DOHH2 (cell line): ENCODE results near the gene PLEKHG7.

ENCODE experiments used
- H3F3A ChIP-seq: fragments of 200-600 bp; sonication (generic), shearing (Covaris generic); 2 replicates; pipeline ENCODE4 v1.6.0; 2016; ENCODE audit warnings: antibody characterized with exemption, mild to moderate bottlenecking; ENCODE audit not compliant: control insufficient read depth, insufficient read depth
- H3K27ac ChIP-seq: fragments of 200-600 bp; sonication (generic); 2 replicates; pipeline ENCODE4 v1.5.1; 2014; ENCODE audit warnings: low read depth, mild to moderate bottlenecking, low read length, moderate library complexity
- H3K27me3 ChIP-seq: fragments of 200-600 bp; sonication (generic); 2 replicates; pipeline ENCODE4 v1.6.1; 2014; ENCODE audit warnings: mild to moderate bottlenecking, low read length, mixed read lengths; ENCODE audit not compliant: control insufficient read depth
- H3K36me3 ChIP-seq: fragments of 200-600 bp; sonication (generic); 2 replicates; pipeline ENCODE4 v1.6.1; 2014; ENCODE audit warnings: mild to moderate bottlenecking, low read length, moderate library complexity, mixed read lengths; ENCODE audit not compliant: control insufficient read depth
- H3K4me1 ChIP-seq: fragments of 200-600 bp; sonication (generic); 2 replicates; pipeline ENCODE4 v1.6.1; 2014; ENCODE audit warnings: mild to moderate bottlenecking, low read length, mixed read lengths; ENCODE audit not compliant: control insufficient read depth
- H3K4me2 ChIP-seq: fragments of 200-600 bp; sonication (generic); 2 replicates; pipeline ENCODE4 v1.6.0; 2014; ENCODE audit warnings: mild to moderate bottlenecking, low read length, moderate library complexity
- H3K4me3 ChIP-seq: fragments of 200-600 bp; sonication (generic); 2 replicates; pipeline ENCODE4 v1.5.1; 2014; ENCODE audit warnings: mild to moderate bottlenecking, low read length, mixed read lengths
- H3K79me2 ChIP-seq: fragments of 200-600 bp; sonication (generic); 2 replicates; pipeline ENCODE4 v1.6.1; 2014; ENCODE audit warnings: mild to moderate bottlenecking, low read length, mixed read lengths; ENCODE audit not compliant: control insufficient read depth
- H3K9me2 ChIP-seq: fragments of 200-600 bp; sonication (generic); replicated peaks from 2 replicates; pipeline ENCODE4 v1.6.1; 2014; ENCODE audit warnings: mild to moderate bottlenecking, low read length, mixed read lengths; ENCODE audit not compliant: control insufficient read depth
- H3K9me3 ChIP-seq: fragments of 200-600 bp; sonication (generic); 2 replicates; pipeline ENCODE4 v1.6.1; 2014; ENCODE audit warnings: antibody characterized with exemption, low read length, mixed read lengths; ENCODE audit not compliant: control insufficient read depth, insufficient read depth
- H4K20me1 ChIP-seq: fragments of 200-600 bp; sonication (generic); 2 replicates; pipeline ENCODE4 v1.6.0; 2014; ENCODE audit warnings: low read depth, mild to moderate bottlenecking, antibody characterized with exemption, low read length, moderate library complexity; ENCODE audit not compliant: control insufficient read depth, insufficient read depth
- EZH2phosphoT487 ChIP-seq: fragments of 200-600 bp; sonication (generic); IDR thresholded peaks from 2 replicates; pipeline ENCODE4 v1.6.1; 2017; ENCODE audit warnings: borderline replicate concordance, mild to moderate bottlenecking, antibody characterized with exemption, low read length, moderate library complexity, mixed read lengths
- TF ChIP-seq, protein P1 (sequence below): fragments of 200-600 bp; sonication (generic); IDR thresholded peaks from one replicate; pipeline ENCODE4 v1.5.1; 2014; ENCODE audit warnings: antibody characterized with exemption, mild to moderate bottlenecking, low read depth, low read length; ENCODE audit not compliant: poor library complexity, severe bottlenecking

The PLEKHG7 gene

GRCh38 chr12:92759634-92760268 is 57.0 kb downstream of the PLEKHG7 start:
- no peaks in the 10 kb centered on the region for H3K36me3 ChIP-seq
- H3K27ac ChIP-seq, result no peak overlapping the region
- no peaks in the 10 kb centered on the region for H3K9me3 ChIP-seq
- no peaks in the 10 kb centered on the region for H3F3A ChIP-seq
- no peak overlapping the region for H3K4me3 ChIP-seq
- H3K79me2 ChIP-seq, result no peaks in the 10 kb centered on the region
- H3K9me2 ChIP-seq, result no peaks in the 10 kb centered on the region
- no peak for TF ChIP-seq EZH2phosphoT487
- TF ChIP-seq, protein P1, sequence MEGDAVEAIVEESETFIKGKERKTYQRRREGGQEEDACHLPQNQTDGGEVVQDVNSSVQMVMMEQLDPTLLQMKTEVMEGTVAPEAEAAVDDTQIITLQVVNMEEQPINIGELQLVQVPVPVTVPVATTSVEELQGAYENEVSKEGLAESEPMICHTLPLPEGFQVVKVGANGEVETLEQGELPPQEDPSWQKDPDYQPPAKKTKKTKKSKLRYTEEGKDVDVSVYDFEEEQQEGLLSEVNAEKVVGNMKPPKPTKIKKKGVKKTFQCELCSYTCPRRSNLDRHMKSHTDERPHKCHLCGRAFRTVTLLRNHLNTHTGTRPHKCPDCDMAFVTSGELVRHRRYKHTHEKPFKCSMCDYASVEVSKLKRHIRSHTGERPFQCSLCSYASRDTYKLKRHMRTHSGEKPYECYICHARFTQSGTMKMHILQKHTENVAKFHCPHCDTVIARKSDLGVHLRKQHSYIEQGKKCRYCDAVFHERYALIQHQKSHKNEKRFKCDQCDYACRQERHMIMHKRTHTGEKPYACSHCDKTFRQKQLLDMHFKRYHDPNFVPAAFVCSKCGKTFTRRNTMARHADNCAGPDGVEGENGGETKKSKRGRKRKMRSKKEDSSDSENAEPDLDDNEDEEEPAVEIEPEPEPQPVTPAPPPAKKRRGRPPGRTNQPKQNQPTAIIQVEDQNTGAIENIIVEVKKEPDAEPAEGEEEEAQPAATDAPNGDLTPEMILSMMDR, result no peak
- peaks cover 7% of the 10 kb centered on the region for H3K27me3 ChIP-seq
- H4K20me1 ChIP-seq, result no peaks in the 10 kb centered on the region
- no peak overlapping the region for H3K4me2 ChIP-seq
- H3K4me1 ChIP-seq, result no peaks in the 10 kb centered on the region

DNA sequence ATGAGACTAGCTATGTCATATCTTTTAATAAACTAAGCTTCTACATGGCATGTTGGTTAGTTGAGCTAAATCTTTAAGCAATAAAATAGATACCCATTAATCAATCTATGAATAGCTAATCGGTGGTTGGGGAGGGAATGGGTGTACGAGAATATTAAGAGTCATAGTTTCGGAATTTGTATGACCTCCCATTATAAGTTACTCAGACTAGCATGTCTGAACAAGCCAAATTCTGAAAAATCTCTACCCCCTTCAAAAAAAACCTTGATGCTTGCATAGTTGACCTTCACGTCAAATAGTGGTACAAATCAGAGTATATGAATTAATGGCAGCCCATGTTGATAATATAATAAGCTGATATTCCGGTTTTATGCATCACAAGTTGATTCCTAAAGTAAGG is 60.0 kb downstream of the PLEKHG7 start:
- TF ChIP-seq, protein P1, result no peak
- TF ChIP-seq EZH2phosphoT487, result no peak
- Histone ChIP-seq H3K27ac (no peak overlapping the region), H3K4me3 (no peak overlapping the region), H3K79me2 (no peaks in the 10 kb centered on the region), H3K9me3 (no peaks in the 10 kb centered on the region), H3K27me3 (peaks cover 7% of the 10 kb centered on the region), H3K36me3 (no peaks in the 10 kb centered on the region), H3K4me1 (no peaks in the 10 kb centered on the region), H3F3A (no peaks in the 10 kb centered on the region), H3K9me2 (no peaks in the 10 kb centered on the region), H4K20me1 (no peaks in the 10 kb centered on the region), H3K4me2 (no peak overlapping the region)

DNA sequence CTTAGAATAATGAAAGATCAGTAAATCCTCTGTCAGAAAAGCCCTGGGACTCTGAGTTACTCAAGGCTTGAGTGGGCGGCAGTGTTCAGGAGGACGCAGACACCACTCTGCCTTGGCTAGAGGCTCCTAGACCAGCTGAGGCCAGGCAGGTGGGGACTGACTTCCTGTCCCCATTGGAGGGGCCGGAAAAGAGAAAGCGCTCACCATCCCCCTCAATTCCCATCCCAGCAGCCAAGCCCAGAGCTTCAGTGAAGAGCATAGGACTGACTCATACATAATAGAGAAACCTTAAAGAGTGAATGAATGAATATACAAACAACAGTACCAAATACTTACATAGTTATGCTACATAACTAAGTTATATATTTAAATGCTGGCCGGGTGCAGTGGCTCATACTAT is 62.0 kb downstream of the PLEKHG7 start:
- Histone ChIP-seq H3K4me2 (no peak overlapping the region), H3K9me3 (no peaks in the 10 kb centered on the region), H3K4me3 (no peak overlapping the region), H3K27me3 (peaks cover 4% of the 10 kb centered on the region), H3F3A (no peaks in the 10 kb centered on the region), H3K27ac (no peak overlapping the region), H3K79me2 (no peaks in the 10 kb centered on the region), H3K9me2 (no peaks in the 10 kb centered on the region), H4K20me1 (no peaks in the 10 kb centered on the region), H3K36me3 (no peaks in the 10 kb centered on the region), H3K4me1 (no peaks in the 10 kb centered on the region)
- TF ChIP-seq, protein P1, result no peak
- TF ChIP-seq EZH2phosphoT487, result no peak
